Naive thymus-derived CD4-positive, alpha-beta T cell (primary cell): ENCODE results near the gene NEUROG2. TPM values are rescaled to one million over a fixed set of nuclear protein-coding genes. Genes with fewer than 3 reads are reported as not detected.
"Not testable (repeated sequence)": the region's sequence is repeated elsewhere in the genome, so short reads cannot be mapped to it uniquely, and the experiment has no call there.

Experiments used
- ATAC-seq: fragments of 150-1000 bp; cut with Tn5 transposase; 2 replicates; pipeline ENCODE4 v1.10.0; 2021; ENCODE audit warnings: mild to moderate bottlenecking, moderate library complexity
- CTCF ChIA-PET: fragments of 350-600 bp; sonication (Branson Sonifier 250); formaldehyde crosslinking; loops from one replicate; lab custom pipeline; 2021; ENCODE audit warnings: antibody characterized with exemption; lab: Charles Lee
- POLR2A ChIA-PET: fragments of 350-600 bp; sonication (Branson Sonifier 250); formaldehyde crosslinking; loops from one replicate; lab custom pipeline; 2021; ENCODE audit warnings: antibody characterized with exemption, inconsistent platforms; lab: Charles Lee
- DNase-seq, 9 donors: peaks; one replicate each; pipeline versions ENCODE4 v3.0.0 to v3.0.0-alpha.2; 2020 to 2022; ENCODE audit warnings: mixed read lengths in 1 of 9
- H3K27ac ChIP-seq: one replicate; pipeline ENCODE4 v1.7.0; 2013; ENCODE audit warnings: mild to moderate bottlenecking, low read depth, low read length, moderate library complexity
- H3K27me3 ChIP-seq, 2 donors: one replicate each; pipeline ENCODE4 v1.7.0; 2013; ENCODE audit warnings: low read length in 2 of 2, mild to moderate bottlenecking in 2 of 2, moderate library complexity in 2 of 2; ENCODE audit not compliant: control insufficient read depth in 2 of 2, insufficient read depth in 2 of 2
- H3K36me3 ChIP-seq, 3 experiments: 1 replicate in 2 of 3; 2 replicates in 1 of 3; pipeline ENCODE4 v1.7.0; 2013; ENCODE audit warnings: low read length in 3 of 3, mild to moderate bottlenecking in 3 of 3, moderate library complexity in 1 of 3; ENCODE audit not compliant: insufficient read depth in 3 of 3, control insufficient read depth in 2 of 3
- H3K4me1 ChIP-seq, 2 donors: one replicate each; pipeline ENCODE4 v1.7.0; 2013; ENCODE audit warnings: low read length in 2 of 2, mild to moderate bottlenecking in 2 of 2, moderate library complexity in 1 of 2; ENCODE audit not compliant: control insufficient read depth in 2 of 2, insufficient read depth in 2 of 2
- H3K4me3 ChIP-seq: 2 replicates; pipeline ENCODE4 v1.7.0; 2013; ENCODE audit warnings: mild to moderate bottlenecking, low read length
- H3K9me3 ChIP-seq, 3 experiments: 1 replicate in 2 of 3; 2 replicates in 1 of 3; pipeline ENCODE4 v1.7.0; 2013; ENCODE audit warnings: low read length in 3 of 3; ENCODE audit not compliant: control insufficient read depth in 2 of 3
- H3K27ac Mint-ChIP-seq, 9 donors: one replicate each; pipeline ENCODE4 v1.8.0; 2020 to 2022; ENCODE audit warnings: mixed read lengths in 9 of 9, mild to moderate bottlenecking in 8 of 9, moderate library complexity in 5 of 9, inconsistent platforms in 2 of 9
- H3K27me3 Mint-ChIP-seq, 5 donors: one replicate each; pipeline ENCODE4 v1.8.0; 2021 to 2022; ENCODE audit warnings: mixed read lengths in 5 of 5, mild to moderate bottlenecking in 1 of 5
- H3K36me3 Mint-ChIP-seq, 5 donors: one replicate each; pipeline ENCODE4 v1.8.0; 2020 to 2022; ENCODE audit warnings: mixed read lengths in 5 of 5, mild to moderate bottlenecking in 3 of 5, inconsistent platforms in 1 of 5
- H3K4me1 Mint-ChIP-seq, 7 donors: one replicate each; pipeline ENCODE4 v1.8.0; 2020 to 2022; ENCODE audit warnings: mixed read lengths in 7 of 7, mild to moderate bottlenecking in 3 of 7, inconsistent platforms in 1 of 7
- H3K4me3 Mint-ChIP-seq, 10 donors: one replicate each; pipeline ENCODE4 v1.8.0; 2020 to 2022; ENCODE audit warnings: mild to moderate bottlenecking in 10 of 10, mixed read lengths in 10 of 10, moderate library complexity in 6 of 10, inconsistent platforms in 2 of 10
- H3K9me3 Mint-ChIP-seq, 11 donors: one replicate each; pipeline ENCODE4 v1.8.0; 2020 to 2022; ENCODE audit warnings: mixed read lengths in 11 of 11, mild to moderate bottlenecking in 4 of 11, inconsistent platforms in 1 of 11, moderate library complexity in 1 of 11
- intact Hi-C, 2 donors: fragments of 100-400 bp; cut with micrococcal nuclease; formaldehyde crosslinking; loops; one replicate each; pipeline ENCODE4 v1.15.1; 2023
- polyA plus RNA-seq, 2 donors: library from polyadenylated mRNA; unstranded; fragments of 300-500 nt; fragmentation: Illumina TruSeq; gene quantifications; one replicate each; pipeline ENCODE4 v1.2.3, GENCODE V29; 2021
- total RNA-seq, 6 experiments: library from RNA in 5 of 6; stranded (reverse) in 5 of 6; gene quantifications; 1 replicate in 5 of 6; 2 replicates in 1 of 6; pipeline ENCODE4 v1.2.3 and lab custom pipeline; 2021 to 2026

Gene NEUROG2
- total and polyA plus RNA-seq, 7 experiments from 2014 or later: 0.10 TPM; not detected in 6

GRCh38 chr4:112508356-112508755, 7.6 kb downstream of the NEUROG2 start:
- ChIA-PET POLR2A (no interaction called here), CTCF (no interaction called here)
- Histone ChIP-seq H3K4me3 (no peak overlapping the region), H3K9me3 (no peaks in the 10 kb centered on the region), H3K27me3 (peaks cover 10 to 45% of the 10 kb centered on the region in 2 donors), H3K4me1 (peaks cover 6 to 23% of the 10 kb centered on the region in 2 donors), H3K27ac (no peak overlapping the region), H3K36me3 (no peaks in the 10 kb centered on the region)
- Mint-ChIP-seq H3K4me3 (peak overlapping the region in 5 of 10 donors; percentile 2 to 83 (median 41)), H3K27me3 (peaks cover 80 to 88% (median 86%) of the 10 kb centered on the region in 5 donors), H3K9me3 (peaks cover 0 to 24% (median 11%) of the 10 kb centered on the region in 11 donors), H3K4me1 (peaks cover 18 to 34% (median 29%) of the 10 kb centered on the region in 7 donors), H3K36me3 (peaks cover 0 to 6% (median 0%) of the 10 kb centered on the region in 5 donors), H3K27ac (no peak overlapping the region)
- intact Hi-C loops: loop anchor here in 1 of 2 donors (2.0 kb wide), 1 partner anchor 14 kb away; no protein-coding TSS in a partner anchor
- DNase-seq (no peak), ATAC-seq (no peak)

DNA sequence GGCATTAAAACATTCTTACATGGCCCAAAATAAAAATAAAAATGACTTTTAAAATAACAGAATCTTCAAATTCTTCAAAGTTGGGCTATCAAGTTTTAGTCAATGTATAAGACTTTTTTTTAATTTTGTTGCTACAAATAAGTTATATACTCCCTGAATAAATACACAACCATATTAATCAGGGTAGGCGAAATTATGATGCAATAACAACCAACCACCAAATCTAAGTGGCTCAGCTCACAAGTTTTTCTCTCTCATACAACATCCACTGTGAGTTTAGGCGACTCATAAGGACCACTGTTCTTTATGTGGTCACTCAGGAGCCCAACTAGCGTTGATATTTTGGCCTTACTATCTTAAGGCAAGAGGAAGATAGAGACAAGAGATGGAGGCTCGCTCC, 11.2 kb downstream of the NEUROG2 start:
- ChIA-PET POLR2A (no interaction called here), CTCF (no interaction called here)
- H3K9me3 Mint-ChIP-seq: peaks cover 0 to 6% (median 0%) of the 10 kb centered on the region in 11 donors
- H3K4me1 Mint-ChIP-seq: peaks cover 8 to 14% (median 14%) of the 10 kb centered on the region in 7 donors
- H3K4me3 Mint-ChIP-seq: no peak overlapping the region
- Histone ChIP-seq H3K4me1 (peaks cover 0 to 8% of the 10 kb centered on the region in 2 donors), H3K36me3 (no peaks in the 10 kb centered on the region), H3K9me3 (no peaks in the 10 kb centered on the region), H3K27me3 (peaks cover 7 to 16% of the 10 kb centered on the region in 2 donors), H3K27ac (no peak overlapping the region), H3K4me3 (no peak overlapping the region)
- H3K27me3 Mint-ChIP-seq: peaks cover 58 to 81% (median 71%) of the 10 kb centered on the region in 5 donors
- intact Hi-C loops: no loop called here
- ATAC-seq: no peak
- H3K36me3 Mint-ChIP-seq: no peaks in the 10 kb centered on the region
- no peak for DNase-seq
- no peak overlapping the region for H3K27ac Mint-ChIP-seq

- ATAC-seq (no peak), DNase-seq (no peak)
- peaks cover 39 to 70% (median 59%) of the 10 kb centered on the region in 5 donors for H3K27me3 Mint-ChIP-seq
- H3K27ac ChIP-seq: no peak overlapping the region
- H3K36me3 ChIP-seq: no peaks in the 10 kb centered on the region
- H3K4me1 Mint-ChIP-seq: no peaks in the 10 kb centered on the region
- peaks cover 0 to 1% of the 10 kb centered on the region in 2 donors for H3K27me3 ChIP-seq
- H3K9me3 Mint-ChIP-seq: no peaks in the 10 kb centered on the region
- intact Hi-C loops: no loop called here
- no peak overlapping the region for H3K27ac Mint-ChIP-seq
- ChIA-PET POLR2A (interaction anchor here (1.1 kb wide), 1 partner anchor 268 kb away, joined by 3 read pairs; no protein-coding TSS in a partner anchor), CTCF (interaction anchor here (1.2 kb wide), 1 partner anchor 22 kb away, joined by 4 read pairs; no protein-coding TSS in a partner anchor)
- H3K9me3 ChIP-seq: no peaks in the 10 kb centered on the region
- no peak overlapping the region for H3K4me3 ChIP-seq
- H3K36me3 Mint-ChIP-seq: no peaks in the 10 kb centered on the region
- no peaks in the 10 kb centered on the region for H3K4me1 ChIP-seq
- no peak overlapping the region for H3K4me3 Mint-ChIP-seq
These were observed 13.1 kb downstream of the NEUROG2 start for GRCh38 chr4:112502871-112503270.

GRCh38 chr4:112492321-112492720, 23.7 kb downstream of the NEUROG2 start:
- Mint-ChIP-seq H3K27ac (no peak overlapping the region), H3K4me3 (no peak overlapping the region), H3K27me3 (peaks cover 6 to 33% (median 12%) of the 10 kb centered on the region in 5 donors), H3K4me1 (no peaks in the 10 kb centered on the region), H3K9me3 (peaks cover 8 to 38% (median 13%) of the 10 kb centered on the region in 11 donors), H3K36me3 (peaks cover 0 to 13% (median 7%) of the 10 kb centered on the region in 5 donors)
- CTCF ChIA-PET: no interaction called here
- H3K9me3 ChIP-seq: no peaks in the 10 kb centered on the region
- DNase-seq (no peak), ATAC-seq (no peak)
- H3K27ac ChIP-seq: no peak overlapping the region
- H3K27me3 ChIP-seq: no peaks in the 10 kb centered on the region
- H3K36me3 ChIP-seq: no peaks in the 10 kb centered on the region
- POLR2A ChIA-PET: no interaction called here
- H3K4me3 ChIP-seq: no peak overlapping the region
- intact Hi-C loops: no loop called here
- no peaks in the 10 kb centered on the region for H3K4me1 ChIP-seq

GRCh38 chr4:112490808-112491207, 25.2 kb downstream of the NEUROG2 start:
- H3K4me3 Mint-ChIP-seq, intact Hi-C loops, H3K27ac ChIP-seq, DNase-seq, H3K4me1 Mint-ChIP-seq, ATAC-seq, H3K9me3 ChIP-seq, H3K4me3 ChIP-seq, H3K4me1 ChIP-seq, H3K36me3 ChIP-seq, H3K27me3 ChIP-seq, H3K27ac Mint-ChIP-seq, POLR2A ChIA-PET, CTCF ChIA-PET: not testable (repeated sequence)
- Mint-ChIP-seq H3K36me3 (peaks cover 0 to 13% (median 7%) of the 10 kb centered on the region in 5 donors), H3K9me3 (peaks cover 8 to 38% (median 13%) of the 10 kb centered on the region in 11 donors), H3K27me3 (peaks cover 12 to 44% (median 15%) of the 10 kb centered on the region in 5 donors)

DNA sequence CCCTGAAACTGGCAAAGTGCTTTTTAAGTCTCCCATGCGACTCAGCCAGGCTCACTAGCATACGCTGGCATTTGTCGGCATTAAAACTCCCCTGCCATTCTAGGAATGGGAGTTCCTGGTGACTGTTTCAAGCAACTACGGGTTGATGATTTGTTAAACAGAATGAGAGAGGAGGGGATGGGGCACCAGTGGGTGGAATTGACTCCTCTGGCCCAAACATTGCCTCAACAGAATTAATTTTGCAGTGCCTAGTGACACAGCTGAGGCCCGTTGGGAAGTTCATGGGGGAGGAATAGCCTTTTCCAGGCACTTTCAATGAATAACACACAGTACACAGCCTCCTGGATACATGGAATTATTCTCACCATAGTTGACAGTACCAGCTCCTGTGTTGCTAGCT, 30.1 kb downstream of the NEUROG2 start:
- POLR2A ChIA-PET: no interaction called here

GRCh38 chr4:112473985-112474384, 42.0 kb downstream of the NEUROG2 start:
- H3K36me3 ChIP-seq: no peaks in the 10 kb centered on the region
- Mint-ChIP-seq H3K4me1 (no peaks in the 10 kb centered on the region), H3K27me3 (peaks cover 8 to 21% (median 15%) of the 10 kb centered on the region in 5 donors), H3K36me3 (no peaks in the 10 kb centered on the region), H3K9me3 (peaks cover 0 to 8% (median 2%) of the 10 kb centered on the region in 11 donors), H3K27ac (no peak overlapping the region), H3K4me3 (no peak overlapping the region)
- ATAC-seq (no peak), DNase-seq (no peak)
- no peak overlapping the region for H3K4me3 ChIP-seq
- CTCF ChIA-PET: no interaction called here
- intact Hi-C loops: no loop called here
- no peaks in the 10 kb centered on the region for H3K4me1 ChIP-seq
- H3K9me3 ChIP-seq: no peaks in the 10 kb centered on the region
- H3K27me3 ChIP-seq: peaks cover 0 to 4% of the 10 kb centered on the region in 2 donors
- POLR2A ChIA-PET: no interaction called here
- H3K27ac ChIP-seq: no peak overlapping the region

More for the DNA sequence above, 30.1 kb downstream of the NEUROG2 start:
- intact Hi-C loops: no loop called here
- no peak overlapping the region for H3K4me3 Mint-ChIP-seq
- peaks cover 6 to 42% (median 28%) of the 10 kb centered on the region in 5 donors for H3K27me3 Mint-ChIP-seq
- H3K27ac Mint-ChIP-seq: no peak overlapping the region
- H3K36me3 Mint-ChIP-seq: peaks cover 0 to 8% (median 7%) of the 10 kb centered on the region in 5 donors
- CTCF ChIA-PET: interaction anchor here (0.6 kb wide), 1 partner anchor 65 kb away, joined by 4 read pairs; no protein-coding TSS in a partner anchor
- peaks cover 9 to 41% (median 21%) of the 10 kb centered on the region in 11 donors for H3K9me3 Mint-ChIP-seq
- Histone ChIP-seq H3K27me3 (no peaks in the 10 kb centered on the region), H3K4me3 (no peak overlapping the region), H3K9me3 (peaks cover 0 to 4% (median 0%) of the 10 kb centered on the region in 3 experiments), H3K36me3 (no peaks in the 10 kb centered on the region), H3K27ac (no peak overlapping the region), H3K4me1 (no peaks in the 10 kb centered on the region)
- no peak for ATAC-seq
- no peaks in the 10 kb centered on the region for H3K4me1 Mint-ChIP-seq
- DNase-seq: no peak
